HCT116 (cell line): ENCODE data around the gene PLEKHN1. TPM values are rescaled to one million over a fixed set of nuclear protein-coding genes. Genes with fewer than 3 reads are reported as not detected.

Source experiments
- ATAC-seq: fragments of 200-7000 bp; cut with Tn5 transposase; 2 replicates; pipeline ENCODE4 v1.9.1; 2020; ENCODE audit warnings: mild to moderate bottlenecking, moderate library complexity
- BruUV-seq: library from RNA; stranded (reverse); fragments of 400-500 nt; replicated peaks from 2 replicates; lab custom pipeline; 2021; lab: Mats Ljungman, UMichigan
- CTCF ChIA-PET: fragments of 300-600 bp; sonication (Branson Sonifier 250); formaldehyde crosslinking; loops from one replicate; lab custom pipeline; 2021; ENCODE audit warnings: antibody characterized with exemption; lab: Charles Lee
- POLR2A ChIA-PET: fragments of 300-600, 350-600 bp; sonication (Branson Sonifier 250); formaldehyde crosslinking; loops from one replicate; lab custom pipeline; 2021; ENCODE audit warnings: antibody characterized with exemption; lab: Charles Lee
- RAD21 ChIA-PET, 2 experiments: fragments of 300-600 bp; sonication (Branson Sonifier 250); formaldehyde crosslinking; loops; one replicate each; lab custom pipeline; 2023; ENCODE audit warnings: low total read pairs in 2 of 2; ENCODE audit not compliant: uncharacterized antibody in 2 of 2, unreplicated experiment in 2 of 2, low non-redundant PET in 1 of 2; lab: Charles Lee
- DNase-seq: peaks from one replicate; pipeline ENCODE4 v3.0.0-alpha.2; 2010; ENCODE audit warnings: low read depth, low spot score
- H2AFZ ChIP-seq: fragments of 200-600 bp; shearing (Covaris generic), sonication (generic); 2 replicates; pipeline ENCODE4 v1.6.1; 2017; ENCODE audit warnings: low read depth, mixed run types, mixed read lengths, antibody characterized with exemption, low read length; ENCODE audit not compliant: poor library complexity, severe bottlenecking
- H3K27ac ChIP-seq: 2 replicates; pipeline ENCODE4 v1.5.1; 2012; ENCODE audit warnings: low read depth, low read length
- H3K27me3 ChIP-seq: fragments of 200-600 bp; sonication (generic); 2 replicates; pipeline ENCODE4 v1.6.1; 2016; ENCODE audit warnings: mixed run types, low read length, mixed read lengths; ENCODE audit not compliant: insufficient read depth
- H3K36me3 ChIP-seq, 2 experiments: fragments of 200-500 bp in 1 of 2; fragments of 200-600 bp in 1 of 2; sonication (Bioruptor generic) in 1 of 2; sonication (generic) in 1 of 2; 2 replicates each; pipeline versions ENCODE4 v1.5.1 to v1.6.1; 2014 to 2016; ENCODE audit warnings: low read length in 2 of 2, inconsistent platforms in 1 of 2, mixed read lengths in 1 of 2, mixed run types in 1 of 2; ENCODE audit not compliant: insufficient read depth in 2 of 2, control insufficient read depth in 1 of 2
- H3K4me1 ChIP-seq, 2 experiments: fragments of 200-600 bp in 1 of 2; sonication (generic) in 1 of 2; 2 replicates each; pipeline versions ENCODE4 v1.5.1 to v1.6.1; 2012 to 2017; ENCODE audit warnings: low read length in 2 of 2, inconsistent platforms in 1 of 2, mild to moderate bottlenecking in 1 of 2, mixed read lengths in 1 of 2, mixed run types in 1 of 2, moderate library complexity in 1 of 2; ENCODE audit not compliant: insufficient read depth in 2 of 2, control insufficient read depth in 1 of 2
- H3K4me2 ChIP-seq: fragments of 200-600 bp; sonication (generic); 2 replicates; pipeline ENCODE4 v1.6.1; 2017; ENCODE audit warnings: mixed run types, low read length, mixed read lengths
- H3K4me3 ChIP-seq, 2 experiments: fragments of 200-600 bp in 1 of 2; sonication (generic) in 1 of 2; replicated peaks in 1 of 2; 2 replicates each; pipeline ENCODE4 v1.5.1; 2011 to 2016; ENCODE audit warnings: low read length in 2 of 2, control low read depth in 1 of 2, low read depth in 1 of 2, mild to moderate bottlenecking in 1 of 2, mixed read lengths in 1 of 2, mixed run types in 1 of 2
- H3K79me2 ChIP-seq: fragments of 200-600 bp; sonication (generic); 2 replicates; pipeline ENCODE4 v1.6.1; 2017; ENCODE audit warnings: mild to moderate bottlenecking, mixed run types, low read length, moderate library complexity, mixed read lengths; ENCODE audit not compliant: insufficient read depth
- H3K9ac ChIP-seq: fragments of 200-600 bp; sonication (generic); 2 replicates; pipeline ENCODE4 v1.6.1; 2016; ENCODE audit warnings: low read length, mixed read lengths
- H3K9me2 ChIP-seq: fragments of 200-600 bp; sonication (generic), shearing (Covaris generic); 2 replicates; pipeline ENCODE4 v1.6.1; 2017; ENCODE audit warnings: mixed run types, mild to moderate bottlenecking, moderate library complexity; ENCODE audit not compliant: insufficient read depth
- H3K9me3 ChIP-seq, 2 experiments: fragments of 200-500 bp in 1 of 2; fragments of 200-600 bp in 1 of 2; sonication (Bioruptor generic) in 1 of 2; sonication (generic) in 1 of 2; 2 replicates each; pipeline ENCODE4 v1.6.1; 2014 to 2017; ENCODE audit warnings: low read length in 2 of 2, mixed read lengths in 2 of 2, inconsistent platforms in 1 of 2, low read depth in 1 of 2, mild to moderate bottlenecking in 1 of 2, mixed run types in 1 of 2, moderate library complexity in 1 of 2; ENCODE audit not compliant: control insufficient read depth in 1 of 2, insufficient read depth in 1 of 2
- H4K20me1 ChIP-seq: fragments of 200-600 bp; sonication (generic), shearing (Covaris generic); 2 replicates; pipeline ENCODE4 v1.6.1; 2017; ENCODE audit warnings: mixed run types, mild to moderate bottlenecking, moderate library complexity; ENCODE audit not compliant: insufficient read depth
- ATF3 ChIP-seq: IDR thresholded peaks from 2 replicates; pipeline ENCODE4 v1.6.1; 2012
- CBX3 ChIP-seq: IDR thresholded peaks from 2 replicates; pipeline ENCODE4 v1.6.1; 2012; ENCODE audit warnings: low read depth
- CEBPB ChIP-seq: IDR thresholded peaks from 2 replicates; pipeline ENCODE4 v1.6.1; 2012; ENCODE audit warnings: low read depth
- ELF1 ChIP-seq: IDR thresholded peaks from 2 replicates; pipeline ENCODE4 v1.6.1; 2012; ENCODE audit warnings: low read depth, borderline replicate concordance
- EZH2 ChIP-seq: fragments of 200-600 bp; sonication (generic); IDR thresholded peaks from 2 replicates; pipeline ENCODE4 v1.6.1; 2017; ENCODE audit warnings: antibody characterized with exemption, mixed run types
- EZH2phosphoT487 ChIP-seq: fragments of 200-600 bp; IDR thresholded peaks from 2 replicates; pipeline ENCODE4 v1.6.1; 2018; ENCODE audit warnings: antibody characterized with exemption, borderline replicate concordance
- FOSL1 ChIP-seq: IDR thresholded peaks from 2 replicates; pipeline ENCODE4 v1.6.1; 2012; ENCODE audit warnings: low read depth
- JUND ChIP-seq: IDR thresholded peaks from 2 replicates; pipeline ENCODE4 v1.6.1; 2012
- POLR2A ChIP-seq: IDR thresholded peaks from 2 replicates; pipeline ENCODE4 v1.7.0; 2011; ENCODE audit warnings: borderline replicate concordance; ENCODE audit not compliant: insufficient read depth, insufficient read length; ENCODE audit errors: extremely low read depth
- SIN3A ChIP-seq: IDR thresholded peaks from 2 replicates; pipeline ENCODE4 v1.6.1; 2012; ENCODE audit warnings: low read depth
- SRF ChIP-seq: IDR thresholded peaks from 2 replicates; pipeline ENCODE4 v1.6.1; 2012; ENCODE audit warnings: low read depth
- YY1 ChIP-seq: IDR thresholded peaks from 2 replicates; pipeline ENCODE4 v1.6.1; 2011; ENCODE audit warnings: low read length, low read depth, moderate library complexity, mild to moderate bottlenecking; ENCODE audit not compliant: insufficient replicate concordance; ENCODE audit errors: extremely low read depth
- ZFX ChIP-seq: fragments of 450-650 bp; IDR thresholded peaks from 2 replicates; pipeline ENCODE4 v1.6.1; 2017
- ZNF274 ChIP-seq: fragments of 200-500 bp; sonication (Bioruptor generic); IDR thresholded peaks from 2 replicates; pipeline ENCODE4 v1.6.1; 2014; ENCODE audit warnings: mild to moderate bottlenecking, low read depth, low read length, inconsistent platforms
- intact Hi-C: fragments of 100-400 bp; cut with micrococcal nuclease; formaldehyde crosslinking; loops from 2 replicates; pipeline ENCODE4 v1.10.0; 2022
- total RNA-seq: library from RNA; stranded (reverse); gene quantifications from one replicate; pipeline ENCODE4 v1.2.1, GENCODE V29; 2021; ENCODE audit not compliant: unreplicated experiment
- TF ChIP-seq, protein P1 (sequence below): IDR thresholded peaks from 2 replicates; pipeline ENCODE4 v1.6.1; 2012
- TF ChIP-seq, protein P2 (sequence below): IDR thresholded peaks from 2 replicates; pipeline ENCODE4 v1.6.1; 2012; ENCODE audit warnings: low read depth

Gene PLEKHN1
- total RNA-seq, 1 experiment from 2014 or later = 11.6 TPM

- Histone ChIP-seq H3K27ac (no peak overlapping the region), H3K4me2 (no peak overlapping the region), H3K9me3 (no peaks in the 10 kb centered on the region), H3K4me1 (peaks cover 6 to 9% of the 10 kb centered on the region in 2 experiments), H3K27me3 (no peaks in the 10 kb centered on the region), H4K20me1 (no peaks in the 10 kb centered on the region; the same call in 1 of the 2 replicates), H3K9me2 (no peaks in the 10 kb centered on the region), H2AFZ (no peak overlapping the region), H3K36me3 (peaks cover 40 to 74% of the 10 kb centered on the region in 2 experiments), H3K79me2 (peaks cover 60% of the 10 kb centered on the region), H3K9ac (no peak overlapping the region), H3K4me3 (no peak overlapping the region)
- no TSS peak for BruUV-seq
- ATAC-seq (no peak), DNase-seq (no peak)
- RAD21 ChIA-PET = no interaction called here
- CTCF ChIA-PET = no interaction called here
- intact Hi-C loops = no loop called here
- TF ChIP-seq ZFX (no peak), ATF3 (no peak), SIN3A (no peak), EZH2 (no peak), ELF1 (no peak), CEBPB (no peak), EZH2phosphoT487 (no peak)
- TF ChIP-seq, protein P1, sequence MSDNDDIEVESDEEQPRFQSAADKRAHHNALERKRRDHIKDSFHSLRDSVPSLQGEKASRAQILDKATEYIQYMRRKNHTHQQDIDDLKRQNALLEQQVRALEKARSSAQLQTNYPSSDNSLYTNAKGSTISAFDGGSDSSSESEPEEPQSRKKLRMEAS = no peak
- POLR2A ChIA-PET = no interaction called here
These were observed 12.6 kb upstream of the PLEKHN1 start for GRCh38 chr1:953524-954320.

DNA sequence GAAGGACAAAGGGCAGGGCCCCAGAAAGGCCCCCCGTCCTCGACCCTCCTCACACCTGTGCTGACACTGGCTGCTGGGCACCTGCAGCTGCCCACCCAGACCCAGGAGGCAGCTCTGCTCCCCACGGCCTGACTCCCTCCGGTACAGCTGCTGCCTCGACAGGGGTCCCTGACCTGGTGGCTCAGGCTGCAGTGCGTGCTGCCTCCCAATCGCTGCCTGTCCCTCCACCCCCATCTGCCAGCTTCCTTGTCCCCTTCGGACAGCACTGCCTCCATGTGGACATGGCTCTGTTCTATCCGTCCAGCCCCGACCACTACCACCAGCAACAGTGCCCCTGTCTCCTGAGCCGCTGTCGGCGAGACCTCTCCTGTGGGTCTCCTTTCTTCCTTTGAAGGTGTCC is 11.4 kb upstream of the PLEKHN1 start:
- no peak overlapping the region for H3K27ac ChIP-seq
- ChIA-PET RAD21 (interaction anchor here in 1 of 2 experiments (0.8 kb wide), 1 partner anchor 8 kb away, joined by 3 read pairs; no protein-coding TSS in a partner anchor), POLR2A (no interaction called here), CTCF (no interaction called here)
- peaks cover 31 to 62% of the 10 kb centered on the region in 2 experiments for H3K36me3 ChIP-seq
- H3K4me1 ChIP-seq = peaks cover 6 to 9% of the 10 kb centered on the region in 2 experiments
- H3K9me3 ChIP-seq = no peaks in the 10 kb centered on the region
- DNase-seq (no peak), ATAC-seq (no peak)
- no peak overlapping the region for H2AFZ ChIP-seq
- no peak overlapping the region for H3K4me2 ChIP-seq
- no peak overlapping the region for H3K4me3 ChIP-seq
- no TSS peak for BruUV-seq
- H3K27me3 ChIP-seq = no peaks in the 10 kb centered on the region
- intact Hi-C loops = no loop called here
- no peak overlapping the region for H3K9ac ChIP-seq
- H3K9me2 ChIP-seq = no peaks in the 10 kb centered on the region
- H4K20me1 ChIP-seq = no peaks in the 10 kb centered on the region; the same call in 1 of the 2 replicates
- H3K79me2 ChIP-seq = peaks cover 60% of the 10 kb centered on the region
- TF ChIP-seq, protein P1 = no peak
- no peak for TF ChIP-seq ZNF274
- no peak for TF ChIP-seq JUND
- TF ChIP-seq EZH2 = no peak
- TF ChIP-seq CBX3 = no peak
- no peak for TF ChIP-seq POLR2A
- no peak for TF ChIP-seq FOSL1
- no peak for TF ChIP-seq YY1
- TF ChIP-seq, protein P2, sequence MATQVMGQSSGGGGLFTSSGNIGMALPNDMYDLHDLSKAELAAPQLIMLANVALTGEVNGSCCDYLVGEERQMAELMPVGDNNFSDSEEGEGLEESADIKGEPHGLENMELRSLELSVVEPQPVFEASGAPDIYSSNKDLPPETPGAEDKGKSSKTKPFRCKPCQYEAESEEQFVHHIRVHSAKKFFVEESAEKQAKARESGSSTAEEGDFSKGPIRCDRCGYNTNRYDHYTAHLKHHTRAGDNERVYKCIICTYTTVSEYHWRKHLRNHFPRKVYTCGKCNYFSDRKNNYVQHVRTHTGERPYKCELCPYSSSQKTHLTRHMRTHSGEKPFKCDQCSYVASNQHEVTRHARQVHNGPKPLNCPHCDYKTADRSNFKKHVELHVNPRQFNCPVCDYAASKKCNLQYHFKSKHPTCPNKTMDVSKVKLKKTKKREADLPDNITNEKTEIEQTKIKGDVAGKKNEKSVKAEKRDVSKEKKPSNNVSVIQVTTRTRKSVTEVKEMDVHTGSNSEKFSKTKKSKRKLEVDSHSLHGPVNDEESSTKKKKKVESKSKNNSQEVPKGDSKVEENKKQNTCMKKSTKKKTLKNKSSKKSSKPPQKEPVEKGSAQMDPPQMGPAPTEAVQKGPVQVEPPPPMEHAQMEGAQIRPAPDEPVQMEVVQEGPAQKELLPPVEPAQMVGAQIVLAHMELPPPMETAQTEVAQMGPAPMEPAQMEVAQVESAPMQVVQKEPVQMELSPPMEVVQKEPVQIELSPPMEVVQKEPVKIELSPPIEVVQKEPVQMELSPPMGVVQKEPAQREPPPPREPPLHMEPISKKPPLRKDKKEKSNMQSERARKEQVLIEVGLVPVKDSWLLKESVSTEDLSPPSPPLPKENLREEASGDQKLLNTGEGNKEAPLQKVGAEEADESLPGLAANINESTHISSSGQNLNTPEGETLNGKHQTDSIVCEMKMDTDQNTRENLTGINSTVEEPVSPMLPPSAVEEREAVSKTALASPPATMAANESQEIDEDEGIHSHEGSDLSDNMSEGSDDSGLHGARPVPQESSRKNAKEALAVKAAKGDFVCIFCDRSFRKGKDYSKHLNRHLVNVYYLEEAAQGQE = no peak
- TF ChIP-seq EZH2phosphoT487 = no peak
- TF ChIP-seq SRF = no peak
- TF ChIP-seq CEBPB = no peak
